GM19455 (cell line): ENCODE data around the gene GRIK3.

Experiments used
- ATAC-seq: cut with Tn5 transposase; IDR thresholded peaks from one replicate; pipeline ENCODE4 v1.9.1; 2021; ENCODE audit not compliant: unreplicated experiment

The GRIK3 gene

GRCh38 chr1:36796106-36796590 is 238.2 kb downstream of the GRIK3 start:
- no peak for ATAC-seq

GRCh38 chr1:36794460-36794859 is 239.9 kb downstream of the GRIK3 start:
- ATAC-seq, result no peak

GRCh38 chr1:36793452-36793851 is 240.9 kb downstream of the GRIK3 start:
- ATAC-seq, result no peak

- no peak for ATAC-seq
These were observed 242.0 kb downstream of the GRIK3 start for GRCh38 chr1:36792292-36792691.

DNA sequence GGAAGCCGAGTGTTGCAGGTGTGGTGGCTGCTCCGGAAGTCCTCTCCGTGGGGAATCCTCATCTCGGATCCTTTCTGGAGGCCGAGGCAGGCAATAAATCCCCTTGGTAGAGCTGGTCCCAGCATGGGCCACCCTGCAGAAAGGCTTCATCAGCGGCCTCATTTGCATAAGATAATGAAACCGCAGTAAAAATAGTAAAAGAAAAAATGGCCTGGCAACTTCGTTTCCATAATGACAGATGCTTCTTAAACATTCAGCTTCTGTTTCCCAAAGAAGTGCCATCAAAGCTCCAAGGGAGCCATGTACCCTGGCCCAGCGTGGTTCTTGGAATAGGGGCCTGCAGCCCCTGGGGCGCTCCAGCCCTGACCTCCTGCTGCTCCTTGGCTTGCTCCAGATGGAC is 244.1 kb downstream of the GRIK3 start:
- no peak for ATAC-seq

DNA sequence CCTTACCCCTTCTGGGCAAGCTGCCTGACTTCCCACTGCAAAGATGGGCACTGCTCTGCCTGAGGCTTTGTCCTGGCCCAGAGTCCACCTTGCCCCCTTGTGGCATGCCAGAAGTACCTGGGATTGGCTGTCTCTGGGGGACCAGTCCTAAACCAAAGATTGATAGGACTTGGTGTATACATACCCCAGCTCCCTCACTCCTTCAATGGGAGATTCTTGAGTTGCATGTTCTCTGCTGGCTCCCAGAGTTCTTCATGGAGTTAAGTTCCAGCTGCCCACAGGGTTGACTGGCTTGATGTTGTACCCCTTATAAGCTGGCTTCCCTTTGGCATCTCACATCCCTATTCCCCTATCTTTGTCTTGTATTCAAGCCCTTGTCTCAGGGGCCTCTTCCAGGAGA is 244.8 kb downstream of the GRIK3 start:
- no peak for ATAC-seq

GRCh38 chr1:36787312-36787913 is 246.9 kb downstream of the GRIK3 start:
- ATAC-seq, result no peak

- no peak for ATAC-seq
These were observed 247.9 kb downstream of the GRIK3 start for GRCh38 chr1:36786425-36786824.

- no peak for ATAC-seq
These were observed 250.0 kb downstream of the GRIK3 start for GRCh38 chr1:36784147-36784859.

- ATAC-seq, result no peak
These were observed 250.8 kb downstream of the GRIK3 start for GRCh38 chr1:36783475-36783874.

- ATAC-seq, result no peak
These were observed 251.5 kb downstream of the GRIK3 start for GRCh38 chr1:36782785-36783184.

- ATAC-seq, result no peak
These were observed 252.2 kb downstream of the GRIK3 start for GRCh38 chr1:36782085-36782484.

DNA sequence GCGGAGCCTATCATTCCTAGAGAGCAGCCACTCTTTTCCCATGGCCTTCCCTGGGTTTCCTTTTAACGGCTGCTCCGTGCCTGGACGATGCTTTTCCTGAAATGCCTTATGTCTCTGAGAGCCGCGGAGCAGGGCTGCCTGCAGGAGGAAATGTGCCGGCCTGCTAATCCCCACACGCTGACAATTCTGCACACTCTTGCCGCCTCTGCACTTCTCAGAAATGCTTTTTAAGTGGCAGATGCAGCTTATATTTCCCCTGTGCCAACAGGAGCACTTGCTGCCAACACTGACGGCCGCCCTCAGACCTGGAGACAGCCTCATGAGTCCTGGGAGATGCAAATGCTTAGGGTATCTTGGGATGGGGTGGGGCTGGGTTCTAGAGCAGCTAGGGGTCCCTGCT is 253.2 kb downstream of the GRIK3 start:
- no peak for ATAC-seq

GRCh38 chr1:36778740-36779139 is 255.6 kb downstream of the GRIK3 start:
- no peak for ATAC-seq

- no peak for ATAC-seq
These were observed 257.1 kb downstream of the GRIK3 start for GRCh38 chr1:36776948-36777831.

DNA sequence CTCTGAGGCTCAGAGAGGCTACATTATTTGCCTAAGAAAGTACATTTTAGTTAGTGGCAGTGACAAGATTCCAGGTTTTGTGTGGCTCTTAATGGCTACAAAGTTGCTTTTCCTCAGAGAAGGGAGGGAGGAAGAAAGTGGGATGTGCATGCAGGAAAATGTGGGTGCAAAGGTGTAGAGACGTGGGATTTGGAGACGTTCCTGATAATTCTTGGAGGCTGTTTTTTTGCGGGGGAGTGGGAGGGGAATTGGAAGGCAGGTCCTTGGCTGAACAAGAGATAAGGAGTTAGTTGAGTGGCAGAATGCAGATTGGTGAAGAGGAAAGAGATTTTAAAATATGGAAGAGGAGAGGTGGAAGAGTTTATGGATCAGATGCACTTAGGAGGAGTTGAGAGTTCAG is 258.1 kb downstream of the GRIK3 start:
- no peak for ATAC-seq

DNA sequence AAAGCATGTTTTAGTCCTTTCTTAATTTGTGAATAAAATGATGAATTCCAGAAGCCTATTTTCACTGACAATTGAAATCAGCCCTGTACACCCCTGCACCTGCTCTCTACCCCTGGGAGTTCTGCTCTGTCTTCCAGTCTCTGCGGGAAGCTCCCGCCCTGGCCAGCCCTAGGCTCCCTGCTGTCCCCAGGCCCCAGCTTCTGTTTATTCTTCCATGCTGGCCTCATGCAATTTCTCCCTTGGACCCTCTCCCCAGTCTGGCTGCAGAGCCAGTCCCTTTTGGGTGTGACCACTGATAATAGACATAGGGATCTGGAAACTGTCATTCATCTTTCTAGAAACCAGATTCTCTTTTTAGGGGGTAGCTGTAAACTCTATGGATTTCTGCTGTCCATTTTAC is 258.6 kb downstream of the GRIK3 start:
- ATAC-seq, result no peak

DNA sequence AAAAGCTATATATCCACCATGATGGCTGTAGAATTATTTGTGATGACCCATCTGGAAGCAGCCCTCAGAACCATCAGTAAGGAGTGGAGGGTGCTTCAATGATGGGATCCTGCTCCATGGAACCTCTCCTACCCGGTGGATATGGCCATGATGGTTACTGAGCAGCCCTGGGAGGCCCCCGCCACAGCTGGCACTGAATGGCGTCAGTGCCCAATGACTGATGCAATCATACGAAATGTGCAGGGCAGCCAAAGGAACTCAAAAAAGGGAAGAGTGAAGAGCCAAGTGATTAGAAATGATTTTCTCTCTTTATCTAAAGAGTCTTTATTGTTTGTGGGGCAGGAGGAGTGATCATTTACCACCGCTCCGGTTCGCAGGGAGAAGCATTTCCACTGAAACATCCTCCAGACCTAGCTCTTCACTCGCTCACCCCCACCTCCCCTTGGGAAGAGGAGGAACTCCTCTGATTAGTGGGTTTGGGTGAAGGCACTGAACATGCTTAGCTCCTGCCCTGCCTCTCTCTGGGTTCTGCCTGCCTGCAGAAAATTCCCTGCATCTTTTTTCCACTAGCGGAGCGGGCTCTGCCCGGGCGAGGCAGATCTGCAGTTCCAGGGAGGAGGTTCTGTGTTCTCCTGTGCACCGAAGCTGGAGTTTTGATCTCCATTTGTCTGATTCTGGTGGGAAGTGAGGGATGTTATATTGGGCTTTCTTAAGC is 260.3 kb downstream of the GRIK3 start:
- no peak for ATAC-seq

DNA sequence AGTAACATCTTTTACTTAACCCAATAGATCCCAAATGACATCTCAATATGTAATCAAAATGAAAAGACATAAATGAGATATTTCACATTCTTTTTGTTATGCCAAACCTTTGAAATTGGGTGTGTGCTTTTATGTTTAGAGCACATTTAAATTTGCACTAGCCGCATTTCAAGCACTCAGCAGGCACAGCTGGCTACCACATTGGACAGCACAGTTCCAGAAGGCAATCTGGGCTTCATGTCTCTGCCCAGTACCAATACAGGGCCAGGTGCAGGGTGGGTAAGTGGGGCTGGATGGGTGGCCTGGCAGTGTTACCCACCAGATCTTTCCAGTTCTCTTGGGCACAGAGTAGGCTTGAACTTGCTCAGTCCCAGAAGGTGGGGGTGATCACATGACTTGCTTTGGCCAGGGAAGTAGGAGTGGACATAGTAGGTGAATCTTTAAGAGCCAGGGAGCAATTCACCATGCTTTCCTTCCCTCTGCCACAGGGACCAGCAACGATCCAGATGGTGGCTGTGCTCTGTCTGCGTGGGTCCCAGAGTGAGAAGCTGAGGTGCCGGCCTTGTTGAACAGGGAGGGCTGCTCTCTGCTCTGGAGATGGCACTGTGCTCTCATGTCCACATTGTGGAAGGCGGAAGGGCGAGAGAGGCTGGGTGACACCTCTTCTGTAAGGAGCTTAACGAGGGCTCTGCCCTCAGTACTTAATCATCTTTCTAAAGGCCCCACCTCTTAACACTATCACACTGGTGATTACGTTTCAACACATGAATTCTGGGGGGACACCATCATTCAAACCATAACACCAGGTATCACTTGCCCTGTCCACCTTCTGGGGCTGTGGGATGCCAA is 261.4 kb downstream of the GRIK3 start:
- no peak for ATAC-seq

DNA sequence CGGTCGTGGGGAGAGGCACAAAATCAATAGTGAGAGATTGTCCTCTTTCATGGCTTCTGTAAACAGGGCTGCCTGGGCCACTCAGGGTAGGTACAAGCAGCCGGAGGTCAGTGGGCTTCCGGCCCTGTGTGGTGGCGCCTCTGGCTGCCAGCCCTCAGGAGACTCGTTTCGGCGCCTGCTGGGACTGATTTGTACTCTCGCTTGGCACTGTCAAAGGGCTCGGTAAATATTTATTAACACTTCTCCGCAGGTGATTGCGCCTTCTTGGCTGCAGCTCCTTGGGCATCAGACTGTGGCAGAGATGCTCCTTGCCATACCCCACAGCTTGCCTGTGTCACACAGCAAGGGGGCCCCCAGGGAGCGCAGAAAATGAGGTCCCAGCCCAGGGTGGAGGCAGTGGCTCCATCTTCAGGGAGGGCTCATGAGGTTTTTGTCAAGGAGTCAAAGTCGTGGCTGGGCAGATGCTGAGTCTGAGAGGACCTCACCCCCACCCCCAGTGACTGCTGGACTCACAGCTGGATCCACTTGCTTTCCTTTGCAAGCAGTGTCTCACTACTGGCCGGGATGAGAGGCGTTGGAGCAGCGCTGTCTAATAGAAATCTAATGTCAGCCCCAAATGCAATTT is 262.5 kb downstream of the GRIK3 start:
- no peak for ATAC-seq
